ENCODE measurements around the gene BRCA1. TPM values are rescaled to one million over a fixed set of nuclear protein-coding genes. Genes with fewer than 3 reads are reported as not detected.

BRCA1 gene
- total RNA-seq, 6 experiments from 2014 or later = 3.1 to 6.7 (median 3.9) TPM

DNA sequence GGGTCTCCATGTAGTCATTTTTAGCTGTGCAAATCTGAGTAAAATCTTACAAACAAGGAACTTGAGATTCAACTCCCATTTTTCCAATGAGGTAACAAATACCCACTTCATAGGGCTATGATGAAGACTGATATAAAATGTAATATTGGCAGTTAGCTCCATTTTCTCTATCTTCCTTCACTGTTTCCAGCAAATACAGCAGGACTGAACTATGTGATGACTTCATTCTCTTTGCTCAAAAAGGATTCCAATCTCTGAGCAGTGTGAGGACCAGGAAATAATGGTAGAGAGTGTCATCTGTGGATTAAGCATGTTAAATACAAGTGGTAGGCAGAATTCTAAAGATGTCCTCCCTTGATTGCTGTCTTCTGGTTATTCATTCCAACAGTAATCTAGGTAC, 81.9 kb downstream of the BRCA1 start:
- Histone ChIP-seq H3K9me3 (no peaks in the 10 kb centered on the region), H3K27ac (no peak overlapping the region), H3K4me3 (no peak overlapping the region), H3K27me3 (no peaks in the 10 kb centered on the region), H3K4me1 (peaks cover 0 to 33% (median 8%) of the 10 kb centered on the region in 4 donors), H3K36me3 (no peaks in the 10 kb centered on the region)
- intact Hi-C loops (cut with DNase I) = no loop called here
- ATAC-seq = no peak
- DNase-seq = no peak
- TF ChIP-seq, protein P1, sequence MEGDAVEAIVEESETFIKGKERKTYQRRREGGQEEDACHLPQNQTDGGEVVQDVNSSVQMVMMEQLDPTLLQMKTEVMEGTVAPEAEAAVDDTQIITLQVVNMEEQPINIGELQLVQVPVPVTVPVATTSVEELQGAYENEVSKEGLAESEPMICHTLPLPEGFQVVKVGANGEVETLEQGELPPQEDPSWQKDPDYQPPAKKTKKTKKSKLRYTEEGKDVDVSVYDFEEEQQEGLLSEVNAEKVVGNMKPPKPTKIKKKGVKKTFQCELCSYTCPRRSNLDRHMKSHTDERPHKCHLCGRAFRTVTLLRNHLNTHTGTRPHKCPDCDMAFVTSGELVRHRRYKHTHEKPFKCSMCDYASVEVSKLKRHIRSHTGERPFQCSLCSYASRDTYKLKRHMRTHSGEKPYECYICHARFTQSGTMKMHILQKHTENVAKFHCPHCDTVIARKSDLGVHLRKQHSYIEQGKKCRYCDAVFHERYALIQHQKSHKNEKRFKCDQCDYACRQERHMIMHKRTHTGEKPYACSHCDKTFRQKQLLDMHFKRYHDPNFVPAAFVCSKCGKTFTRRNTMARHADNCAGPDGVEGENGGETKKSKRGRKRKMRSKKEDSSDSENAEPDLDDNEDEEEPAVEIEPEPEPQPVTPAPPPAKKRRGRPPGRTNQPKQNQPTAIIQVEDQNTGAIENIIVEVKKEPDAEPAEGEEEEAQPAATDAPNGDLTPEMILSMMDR (IDR thresholded peaks at IDR 0.05) = no peak
- TF ChIP-seq POLR2A (IDR thresholded peaks at IDR 0.05) = no peak

GRCh38 chr17:43042025-43042628, 83.0 kb downstream of the BRCA1 start:
- H3K27ac ChIP-seq = no peak overlapping the region
- ATAC-seq = no peak
- no peaks in the 10 kb centered on the region for H3K27me3 ChIP-seq
- no peak overlapping the region for H3K4me3 ChIP-seq
- TF ChIP-seq, protein P1 (IDR thresholded peaks at IDR 0.05) = no peak
- TF ChIP-seq POLR2A (IDR thresholded peaks at IDR 0.05) = no peak
- intact Hi-C loops (cut with DNase I) = no loop called here
- no peaks in the 10 kb centered on the region for H3K9me3 ChIP-seq
- no peak for DNase-seq
- peaks cover 0 to 36% (median 8%) of the 10 kb centered on the region in 4 donors for H3K4me1 ChIP-seq
- 80% methylated on average over 5 of the region's 5 CpGs for WGBS (ENCODE audit: insufficient coverage, low coverage, low lambda C conversion rate, missing lambda C conversion rate)
- H3K36me3 ChIP-seq = no peaks in the 10 kb centered on the region

GRCh38 chr17:43040655-43041054, 84.5 kb downstream of the BRCA1 start:
- H3K4me3 ChIP-seq = no peak overlapping the region
- no peaks in the 10 kb centered on the region for H3K9me3 ChIP-seq
- TF ChIP-seq, protein P1 (IDR thresholded peaks at IDR 0.05) = no peak
- TF ChIP-seq POLR2A (IDR thresholded peaks at IDR 0.05) = no peak
- 9% methylated on average over 2 of the region's 2 CpGs for WGBS (ENCODE audit: insufficient coverage, low coverage, low lambda C conversion rate, missing lambda C conversion rate)
- peak overlapping the region in 2 of 3 donors; percentile 29 to 64 for H3K27ac ChIP-seq
- peaks cover 0 to 36% (median 8%) of the 10 kb centered on the region in 4 donors for H3K4me1 ChIP-seq
- H3K36me3 ChIP-seq = no peaks in the 10 kb centered on the region
- peak; percentile 56 to 79 (median 70) for DNase-seq
- intact Hi-C loops (cut with DNase I) = no loop called here
- peak; percentile 92 to 96 (median 94) for ATAC-seq
- H3K27me3 ChIP-seq = no peaks in the 10 kb centered on the region

DNA sequence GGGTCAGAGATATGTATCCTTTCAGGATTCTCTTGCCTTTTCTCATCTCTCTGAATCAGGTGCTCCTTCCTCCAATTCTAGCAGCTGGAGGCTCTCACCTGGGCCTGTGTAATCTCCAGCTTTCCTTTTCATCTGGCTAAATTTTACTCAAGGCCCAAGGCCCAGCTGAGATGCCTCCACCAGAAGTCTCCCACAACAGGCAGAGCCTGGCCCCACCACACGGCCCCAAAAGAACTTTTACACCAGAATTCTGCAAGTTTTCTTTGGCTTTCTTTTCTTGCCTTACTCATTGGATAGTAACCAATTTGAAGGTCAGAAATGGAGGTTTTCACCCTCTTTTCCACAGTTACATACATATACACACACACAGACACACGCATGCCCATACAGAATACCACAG, 85.5 kb downstream of the BRCA1 start:
- TF ChIP-seq POLR2A (IDR thresholded peaks at IDR 0.05) = no peak
- TF ChIP-seq, protein P1 (IDR thresholded peaks at IDR 0.05) = no peak
- intact Hi-C loops (cut with DNase I) = no loop called here
- ATAC-seq (no peak), DNase-seq (no peak)
- Histone ChIP-seq H3K4me3 (no peak overlapping the region), H3K36me3 (no peaks in the 10 kb centered on the region), H3K27me3 (no peaks in the 10 kb centered on the region), H3K4me1 (peaks cover 0 to 35% (median 8%) of the 10 kb centered on the region in 4 donors), H3K27ac (peak overlapping the region in 2 of 3 donors; percentile 29 to 64), H3K9me3 (no peaks in the 10 kb centered on the region)
- WGBS (ENCODE audit: insufficient coverage, low coverage, low lambda C conversion rate, missing lambda C conversion rate) = 72% methylated on average over 2 of the region's 2 CpGs

Measured in right lobe of liver (tissue), 6 donors.